ENCODE data around the gene POLR1C.

The POLR1C gene

DNA sequence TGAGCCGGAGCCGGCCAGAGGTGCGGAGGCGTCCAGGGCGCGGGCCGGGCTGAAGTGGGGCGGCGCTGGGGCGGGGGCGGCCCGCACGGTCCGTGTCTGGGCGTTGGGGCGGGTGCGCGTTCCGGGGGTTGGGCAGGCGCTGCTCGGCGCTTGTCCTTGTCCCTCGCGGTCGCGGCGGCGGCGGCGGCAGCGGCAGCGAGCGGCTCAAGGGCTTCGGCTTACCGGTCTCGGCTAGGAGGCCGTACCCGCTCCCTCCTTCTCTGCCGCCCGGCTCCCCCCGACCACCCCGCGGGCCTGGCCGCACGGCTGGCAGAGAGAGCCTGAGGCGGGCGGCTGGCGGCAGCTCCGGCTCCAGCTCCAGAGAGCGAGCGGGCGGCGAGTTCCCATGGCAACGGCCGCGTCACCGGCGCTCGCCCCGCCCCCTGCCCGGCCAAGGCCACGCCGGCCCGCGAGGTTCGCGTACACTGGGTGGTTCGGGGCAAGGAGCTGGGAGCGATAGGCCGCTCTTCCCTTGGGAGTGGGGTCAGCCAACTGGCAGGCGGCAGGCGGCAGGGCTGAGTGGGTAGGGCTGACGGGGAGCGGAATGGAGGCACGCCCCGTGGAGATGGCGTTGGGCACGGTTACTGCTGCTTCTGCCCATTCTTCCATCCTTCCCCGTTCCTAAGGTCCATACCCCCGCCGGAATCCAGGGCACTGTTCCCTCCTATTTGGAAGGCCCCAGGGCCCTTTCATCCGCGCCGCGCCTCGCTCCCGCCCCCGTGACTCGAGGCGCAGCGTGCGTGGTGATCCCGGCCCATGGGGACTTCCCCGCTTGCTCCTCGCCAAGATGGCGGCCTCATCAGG lies 6.7 kb upstream of the POLR1C start, which contains the start of gene LRRC73 (continued):
- no peak for TF ChIP-seq ZNF785 (tag by site-specific recombination; IDR thresholded peaks at IDR 0.05)
- TF ChIP-seq, protein P1, sequence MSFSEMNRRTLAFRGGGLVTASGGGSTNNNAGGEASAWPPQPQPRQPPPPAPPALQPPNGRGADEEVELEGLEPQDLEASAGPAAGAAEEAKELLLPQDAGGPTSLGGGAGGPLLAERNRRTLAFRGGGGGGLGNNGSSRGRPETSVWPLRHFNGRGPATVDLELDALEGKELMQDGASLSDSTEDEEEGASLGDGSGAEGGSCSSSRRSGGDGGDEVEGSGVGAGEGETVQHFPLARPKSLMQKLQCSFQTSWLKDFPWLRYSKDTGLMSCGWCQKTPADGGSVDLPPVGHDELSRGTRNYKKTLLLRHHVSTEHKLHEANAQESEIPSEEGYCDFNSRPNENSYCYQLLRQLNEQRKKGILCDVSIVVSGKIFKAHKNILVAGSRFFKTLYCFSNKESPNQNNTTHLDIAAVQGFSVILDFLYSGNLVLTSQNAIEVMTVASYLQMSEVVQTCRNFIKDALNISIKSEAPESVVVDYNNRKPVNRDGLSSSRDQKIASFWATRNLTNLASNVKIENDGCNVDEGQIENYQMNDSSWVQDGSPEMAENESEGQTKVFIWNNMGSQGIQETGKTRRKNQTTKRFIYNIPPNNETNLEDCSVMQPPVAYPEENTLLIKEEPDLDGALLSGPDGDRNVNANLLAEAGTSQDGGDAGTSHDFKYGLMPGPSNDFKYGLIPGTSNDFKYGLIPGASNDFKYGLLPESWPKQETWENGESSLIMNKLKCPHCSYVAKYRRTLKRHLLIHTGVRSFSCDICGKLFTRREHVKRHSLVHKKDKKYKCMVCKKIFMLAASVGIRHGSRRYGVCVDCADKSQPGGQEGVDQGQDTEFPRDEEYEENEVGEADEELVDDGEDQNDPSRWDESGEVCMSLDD (tag by site-specific recombination; IDR thresholded peaks at IDR 0.05) = 0 out of 2 replicates have a peak, but pooled peaks have one; percentile 20

DNA sequence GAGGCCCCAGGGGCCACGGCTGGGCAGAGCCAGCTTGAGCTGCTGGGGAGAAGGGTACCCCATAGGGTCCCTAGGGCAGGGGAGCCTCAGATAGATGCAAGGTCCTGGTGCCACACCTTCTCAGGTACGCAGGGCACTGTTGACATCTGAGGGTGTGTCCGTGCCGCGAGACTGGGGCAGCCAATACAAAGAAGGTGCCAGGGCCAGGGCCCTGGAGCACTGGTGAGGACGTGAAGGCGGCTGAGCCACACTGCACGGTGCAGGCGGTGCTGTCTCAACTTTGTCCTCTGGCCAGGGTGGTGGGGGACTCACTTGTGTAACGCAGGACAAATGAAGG lies 6.1 kb upstream of the POLR1C start:
- CTCF ChIA-PET = interaction anchor here (0.7 to 8.5 kb wide), 6 partner anchors 8 to 367 kb away, joined by 3 to 142 read pairs (median 4); partner anchors contain the start of gene ZNF318
- no peak for TF ChIP-seq ZNF549 (tag by site-specific recombination; IDR thresholded peaks at IDR 0.05)
- 0 out of 2 replicates have a peak, but pooled peaks have one; percentile 20 for TF ChIP-seq ZFP37 (tag by site-specific recombination; IDR thresholded peaks at IDR 0.05)
- Histone ChIP-seq H3K4me1 (ENCODE audit: control insufficient read depth, insufficient read depth, low read length) (peaks cover 2% of the 10 kb centered on the region; the same call in 1 of the 2 replicates), H3K36me3 (ENCODE audit: control insufficient read depth in 2 of 2, insufficient read depth in 1 of 2, low read length in 2 of 2) (peaks cover 18 to 55% of the 10 kb centered on the region in 2 experiments), H3K27ac (ENCODE audit: extremely low read depth, low read depth, low read length) (no peak overlapping the region), H3K9me3 (ENCODE audit: control insufficient read depth, insufficient read depth, low read depth, low read length) (no peaks in the 10 kb centered on the region), H3K4me3 (ENCODE audit: low read depth, low read length) (no peak overlapping the region)
- POLR2A ChIA-PET = interaction anchor here (1.1 to 2.2 kb wide), 6 partner anchors 9 to 141 kb away, joined by 3 to 8 read pairs (median 6); partner anchors contain the start of genes ABCC10 and TJAP1

DNA sequence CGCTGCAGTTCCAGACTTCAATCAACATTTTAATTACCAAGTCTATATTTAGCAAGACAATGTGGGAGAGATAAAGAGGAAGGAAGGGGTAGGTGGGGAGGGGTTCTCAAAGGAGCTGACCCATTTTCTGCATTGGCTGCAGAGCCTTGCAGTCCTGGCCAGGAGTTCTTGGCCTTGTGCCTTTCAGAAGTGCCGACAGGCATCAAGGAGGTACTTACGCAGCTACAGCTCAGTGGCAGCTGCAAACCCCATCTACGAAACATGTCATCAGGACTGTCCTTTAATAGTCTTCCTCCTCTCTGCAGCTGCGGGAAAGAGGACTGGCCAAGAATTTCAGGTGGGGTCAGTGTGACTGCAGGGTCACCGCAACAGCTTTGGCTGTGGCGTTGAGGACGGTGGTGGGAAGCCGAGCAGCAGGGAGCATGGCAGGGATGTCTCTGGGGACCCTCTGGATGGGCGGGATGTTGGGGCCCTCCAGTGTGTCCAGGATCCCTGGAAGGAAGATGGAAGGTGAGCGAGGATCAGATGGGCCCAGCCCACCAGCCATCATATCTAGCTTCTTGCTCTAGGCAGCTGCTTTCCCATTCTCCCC lies 5.0 kb upstream of the POLR1C start:
- ChIA-PET POLR2A (interaction anchor here (0.6 to 2.2 kb wide), 2 partner anchors 11 to 34 kb away, joined by 3 to 6 read pairs; no protein-coding TSS in a partner anchor), CTCF (interaction anchor here (0.6 to 8.5 kb wide), 3 partner anchors 9 to 234 kb away, joined by 3 to 142 read pairs (median 3); no protein-coding TSS in a partner anchor)
- Histone ChIP-seq H3K36me3 (ENCODE audit: control insufficient read depth in 2 of 2, insufficient read depth in 1 of 2, low read length in 2 of 2) (peaks cover 18 to 52% of the 10 kb centered on the region in 2 experiments), H3K27ac (ENCODE audit: extremely low read depth, low read depth, low read length) (no peak overlapping the region), H3K4me1 (ENCODE audit: control insufficient read depth, insufficient read depth, low read length) (peaks cover 4% of the 10 kb centered on the region; the same call in 1 of the 2 replicates), H3K4me3 (ENCODE audit: low read depth, low read length) (no peak overlapping the region), H3K9me3 (ENCODE audit: control insufficient read depth, insufficient read depth, low read depth, low read length) (no peaks in the 10 kb centered on the region)
- TF ChIP-seq ZNF184 (tag by site-specific recombination; IDR thresholded peaks at IDR 0.05) (no peak), ZNF341 (tag by site-specific recombination; IDR thresholded peaks at IDR 0.05; ENCODE audit: low read depth) (no peak), ZBTB21 (tag by site-specific recombination; IDR thresholded peaks at IDR 0.05) (no peak), ZNF423 (tag by site-specific recombination; IDR thresholded peaks at IDR 0.05) (no peak), WT1 (tag by site-specific recombination; IDR thresholded peaks at IDR 0.05) (no peak), ZNF221 (tag by site-specific recombination; IDR thresholded peaks at IDR 0.05; ENCODE audit: borderline replicate concordance) (no peak), ZNF677 (tag by site-specific recombination; IDR thresholded peaks at IDR 0.05) (no peak), SCRT1 (tag by site-specific recombination; IDR thresholded peaks at IDR 0.05; ENCODE audit: borderline replicate concordance) (no peak), ZNF394 (tag by site-specific recombination; IDR thresholded peaks at IDR 0.05; ENCODE audit: borderline replicate concordance) (no peak), HOXD13 (CRISPR knock-in tag; IDR thresholded peaks at IDR 0.05; ENCODE audit: borderline replicate concordance) (no peak)
- TF ChIP-seq, protein P2, sequence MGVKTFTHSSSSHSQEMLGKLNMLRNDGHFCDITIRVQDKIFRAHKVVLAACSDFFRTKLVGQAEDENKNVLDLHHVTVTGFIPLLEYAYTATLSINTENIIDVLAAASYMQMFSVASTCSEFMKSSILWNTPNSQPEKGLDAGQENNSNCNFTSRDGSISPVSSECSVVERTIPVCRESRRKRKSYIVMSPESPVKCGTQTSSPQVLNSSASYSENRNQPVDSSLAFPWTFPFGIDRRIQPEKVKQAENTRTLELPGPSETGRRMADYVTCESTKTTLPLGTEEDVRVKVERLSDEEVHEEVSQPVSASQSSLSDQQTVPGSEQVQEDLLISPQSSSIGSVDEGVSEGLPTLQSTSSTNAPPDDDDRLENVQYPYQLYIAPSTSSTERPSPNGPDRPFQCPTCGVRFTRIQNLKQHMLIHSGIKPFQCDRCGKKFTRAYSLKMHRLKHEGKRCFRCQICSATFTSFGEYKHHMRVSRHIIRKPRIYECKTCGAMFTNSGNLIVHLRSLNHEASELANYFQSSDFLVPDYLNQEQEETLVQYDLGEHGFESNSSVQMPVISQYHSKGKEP (tag by site-specific recombination; IDR thresholded peaks at IDR 0.05) = no peak
